Ammon's horn (tissue), 1 donor: ENCODE results near the gene HEY2.
A peak's percentile ranks its signal among the peaks of the same experiment; 100 is the strongest.
"Not testable (repeated sequence)": the region's sequence is repeated elsewhere in the genome, so short reads cannot be mapped to it uniquely, and the experiment has no call there.

Experiments
- DNase-seq: peaks from one replicate; pipeline ENCODE4 v3.0.0-alpha.2; 2016; ENCODE audit warnings: low spot score

The HEY2 gene

DNA sequence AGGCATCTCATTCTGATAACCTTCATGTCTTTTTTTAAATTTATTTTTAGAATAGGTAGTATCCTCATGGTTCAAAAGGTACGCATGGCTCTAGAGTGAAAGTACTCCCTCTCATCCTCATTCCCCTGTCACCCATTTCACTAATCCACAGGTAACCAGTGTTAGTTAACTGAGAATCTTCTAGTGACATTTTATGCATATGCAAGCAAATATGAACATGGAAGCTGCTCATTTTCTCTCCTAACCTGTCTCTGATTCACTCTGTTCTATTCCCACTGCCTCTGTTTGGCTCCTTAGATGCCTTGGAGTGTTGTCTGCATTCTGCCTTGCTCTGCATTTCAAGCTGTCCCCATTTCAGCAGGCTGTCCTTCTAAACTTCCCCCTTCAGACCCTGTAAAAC, 45.9 kb downstream of the HEY2 start:
- no peak for DNase-seq

- DNase-seq: no peak
These were observed 47.9 kb downstream of the HEY2 start for GRCh38 chr6:125797120-125797885.

- DNase-seq: no peak
These were observed 48.5 kb downstream of the HEY2 start for GRCh38 chr6:125797886-125798444.

- DNase-seq: peak; percentile 39
These were observed 49.5 kb downstream of the HEY2 start for GRCh38 chr6:125798734-125799508.

DNA sequence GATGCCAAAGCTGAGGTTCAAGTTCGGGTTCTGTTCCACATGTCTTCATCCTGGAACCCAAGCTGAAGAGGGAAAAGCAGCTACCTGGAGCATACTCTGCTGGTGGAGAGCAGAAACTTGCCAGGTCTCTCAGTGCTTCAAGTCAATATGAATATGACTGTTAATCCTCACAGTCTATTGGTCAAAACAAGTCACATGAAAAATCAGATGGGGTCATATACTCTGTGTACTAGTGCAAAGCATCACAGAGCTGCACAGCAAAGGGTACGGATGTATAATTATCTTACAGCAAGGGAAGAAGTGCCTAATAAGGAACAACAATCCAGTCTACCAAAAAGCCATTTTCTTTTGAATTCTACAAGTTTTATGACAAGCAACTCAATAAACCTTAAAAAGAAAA, 53.0 kb downstream of the HEY2 start:
- no peak for DNase-seq

GRCh38 chr6:125802943-125803377, 53.5 kb downstream of the HEY2 start:
- DNase-seq: no peak

GRCh38 chr6:125804264-125804663, 54.8 kb downstream of the HEY2 start:
- DNase-seq: no peak

DNA sequence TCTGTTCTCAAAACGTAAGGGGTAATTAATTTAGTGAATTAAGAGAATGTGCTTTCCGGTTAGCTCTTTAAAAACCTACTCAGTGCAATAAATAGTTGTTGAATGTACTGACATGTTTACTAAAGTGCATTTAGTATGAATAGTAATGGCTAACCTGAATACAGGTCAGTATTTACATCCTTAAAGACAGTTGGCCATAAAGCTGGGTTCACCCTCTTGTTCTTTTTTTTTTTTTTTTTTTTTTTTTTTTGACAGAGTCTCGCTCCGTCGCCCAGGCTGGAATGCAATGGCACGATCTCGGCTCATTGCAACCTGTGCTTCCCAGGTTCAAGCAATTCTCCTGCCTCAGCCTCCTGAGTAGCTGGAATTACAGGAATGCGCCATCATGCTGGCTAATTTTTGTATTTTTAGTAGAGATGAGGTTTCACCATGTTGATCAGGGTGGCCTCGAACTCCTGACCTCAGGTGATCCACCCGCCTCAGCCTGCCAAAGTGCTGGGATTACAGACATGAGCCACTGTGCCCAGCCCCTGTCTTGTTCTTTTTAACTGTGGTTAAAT, 55.5 kb downstream of the HEY2 start:
- DNase-seq: not testable (repeated sequence)

DNA sequence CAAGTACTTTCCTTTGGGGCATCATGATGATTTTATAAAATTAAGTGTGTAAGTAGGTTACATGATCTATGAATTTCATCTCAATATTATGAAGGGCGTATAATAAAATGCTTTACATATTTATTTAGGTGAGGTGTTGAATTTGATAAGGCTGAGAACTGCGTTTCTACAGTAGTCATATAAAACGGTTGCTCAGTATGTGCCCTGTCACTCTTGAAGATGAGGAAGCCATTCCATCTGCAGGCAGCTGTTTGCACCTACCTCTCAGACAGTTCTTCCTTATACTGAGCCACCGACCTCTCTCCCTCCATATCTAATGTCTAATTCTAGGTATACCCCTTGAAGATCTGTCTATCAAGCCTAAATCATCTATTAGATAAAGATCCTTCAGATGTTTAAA, 57.4 kb downstream of the HEY2 start:
- DNase-seq: no peak

- no peak for DNase-seq
These were observed 57.9 kb downstream of the HEY2 start for GRCh38 chr6:125807293-125807692.

DNA sequence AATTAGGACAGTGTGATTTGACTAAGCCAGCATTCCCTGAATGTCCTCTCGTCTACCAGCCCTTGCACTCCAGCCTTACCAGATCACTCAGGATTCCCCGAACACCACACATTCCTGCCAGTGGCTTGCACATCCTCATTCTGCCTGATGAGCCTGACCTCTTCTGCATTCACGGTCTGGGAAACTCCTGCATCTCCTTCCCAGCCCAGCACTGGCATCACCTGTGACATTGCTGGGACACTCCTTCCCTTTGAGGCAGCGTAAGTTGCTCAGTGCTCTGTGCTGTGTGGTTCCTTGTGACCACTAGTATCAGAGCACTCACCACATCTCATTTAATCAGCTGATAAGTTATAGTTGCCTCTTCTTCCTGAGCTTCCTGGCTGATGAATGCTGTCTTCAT, 58.6 kb downstream of the HEY2 start:
- no peak for DNase-seq

DNA sequence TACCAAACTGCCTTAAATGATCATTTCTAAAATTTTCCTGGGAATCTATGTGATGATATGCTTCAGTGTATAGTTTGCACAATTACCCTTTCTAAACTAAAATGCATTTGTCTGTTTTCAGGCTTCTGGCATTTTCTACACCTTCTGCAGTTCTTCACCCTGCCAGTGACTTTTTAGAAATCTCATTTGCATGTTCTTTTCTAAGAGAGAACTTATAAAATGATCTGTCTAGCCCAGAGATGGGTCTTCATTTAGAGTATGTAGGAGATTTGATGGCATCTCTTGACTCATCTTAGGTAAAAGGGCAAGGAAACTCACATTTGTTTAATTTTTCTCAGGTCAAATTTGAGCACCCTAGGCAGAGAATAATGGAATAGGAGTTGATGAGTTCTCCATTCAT, 59.2 kb downstream of the HEY2 start:
- no peak for DNase-seq

DNA sequence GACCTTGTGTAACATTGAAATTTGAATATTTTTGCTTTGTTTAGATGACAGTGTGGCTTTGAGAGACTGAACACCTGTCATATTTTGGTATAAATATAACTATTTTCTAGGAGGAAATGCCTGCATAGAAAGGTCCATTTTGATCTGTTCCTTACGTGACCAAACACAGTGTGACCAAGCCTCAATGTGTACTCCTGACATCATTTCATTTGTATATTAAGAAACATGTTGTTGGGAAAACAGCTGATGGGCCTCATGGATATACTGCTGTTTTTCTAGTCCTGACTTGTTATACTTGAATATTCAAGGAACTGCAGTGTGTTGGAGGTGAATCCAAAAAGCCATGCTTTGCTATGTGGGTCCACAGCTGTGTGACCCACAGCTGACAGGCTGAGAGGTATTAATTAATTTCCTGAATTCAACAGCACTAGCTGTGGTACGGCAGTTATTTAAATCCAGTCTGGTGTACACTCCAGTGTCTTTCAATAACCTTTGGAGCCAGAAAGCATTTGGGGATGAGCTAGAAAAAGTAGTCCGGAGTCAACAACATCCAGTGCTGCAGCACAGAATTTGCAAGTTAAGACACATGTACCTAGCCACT, 60.2 kb downstream of the HEY2 start:
- no peak for DNase-seq

GRCh38 chr6:125810445-125810844, 61.0 kb downstream of the HEY2 start:
- no peak for DNase-seq
